Effector memory CD4-positive, alpha-beta T cell (primary cell): ENCODE measurements around the gene DEFB108B.
"Not testable (repeated sequence)": the region's sequence is repeated elsewhere in the genome, so short reads cannot be mapped to it uniquely, and the experiment has no call there.

ENCODE experiments used
- DNase-seq, 3 donors: peaks; one replicate each; pipeline ENCODE4 v3.0.0-alpha.2; 2020
- H3K27ac ChIP-seq: 2 replicates; pipeline ENCODE4 v1.7.0; 2013; ENCODE audit warnings: mild to moderate bottlenecking, low read length, moderate library complexity; ENCODE audit not compliant: insufficient read depth, poor library complexity, severe bottlenecking
- H3K27me3 ChIP-seq: replicated peaks from 2 replicates; pipeline ENCODE4 v1.7.0; 2013; ENCODE audit warnings: mild to moderate bottlenecking, low read length; ENCODE audit not compliant: insufficient read depth, control insufficient read depth, poor library complexity, severe bottlenecking
- H3K36me3 ChIP-seq: 2 replicates; pipeline ENCODE4 v1.7.0; 2013; ENCODE audit warnings: mild to moderate bottlenecking, low read length, moderate library complexity; ENCODE audit not compliant: control insufficient read depth, insufficient read depth
- H3K4me1 ChIP-seq: 2 replicates; pipeline ENCODE4 v1.7.0; 2013; ENCODE audit warnings: low read length, mild to moderate bottlenecking; ENCODE audit not compliant: control insufficient read depth, insufficient read depth, poor library complexity, severe bottlenecking
- H3K4me3 ChIP-seq: 2 replicates; pipeline ENCODE4 v1.7.0; 2013; ENCODE audit warnings: low read length, low read depth, mild to moderate bottlenecking; ENCODE audit not compliant: insufficient read depth, poor library complexity, severe bottlenecking
- H3K9me3 ChIP-seq: 2 replicates; pipeline ENCODE4 v1.7.0; 2013; ENCODE audit warnings: mild to moderate bottlenecking, low read length, moderate library complexity; ENCODE audit not compliant: control insufficient read depth

Gene DEFB108B

DNA sequence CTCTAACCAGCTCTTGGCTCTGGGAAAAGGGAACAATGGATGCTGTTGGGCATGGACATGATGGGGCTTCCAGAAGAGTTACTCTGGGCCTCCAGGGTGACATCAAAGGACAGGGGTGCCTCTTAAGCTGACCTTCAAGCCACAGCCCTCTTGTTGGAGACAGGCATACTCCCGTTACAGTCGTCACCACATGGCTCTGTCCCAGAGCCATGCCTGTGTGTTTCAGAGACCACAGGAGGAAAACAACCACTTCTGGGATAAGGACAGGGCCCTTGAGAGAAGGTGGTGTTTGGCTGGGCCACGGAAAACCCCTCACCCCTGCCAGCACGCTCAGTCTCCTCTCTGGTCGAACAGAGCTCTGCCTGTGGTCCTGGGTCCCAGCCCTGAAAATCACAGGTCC is 37.8 kb upstream of the DEFB108B start:
- not testable (repeated sequence) for H3K4me1 ChIP-seq, H3K27me3 ChIP-seq, H3K36me3 ChIP-seq, H3K4me3 ChIP-seq, DNase-seq, H3K9me3 ChIP-seq, H3K27ac ChIP-seq

DNA sequence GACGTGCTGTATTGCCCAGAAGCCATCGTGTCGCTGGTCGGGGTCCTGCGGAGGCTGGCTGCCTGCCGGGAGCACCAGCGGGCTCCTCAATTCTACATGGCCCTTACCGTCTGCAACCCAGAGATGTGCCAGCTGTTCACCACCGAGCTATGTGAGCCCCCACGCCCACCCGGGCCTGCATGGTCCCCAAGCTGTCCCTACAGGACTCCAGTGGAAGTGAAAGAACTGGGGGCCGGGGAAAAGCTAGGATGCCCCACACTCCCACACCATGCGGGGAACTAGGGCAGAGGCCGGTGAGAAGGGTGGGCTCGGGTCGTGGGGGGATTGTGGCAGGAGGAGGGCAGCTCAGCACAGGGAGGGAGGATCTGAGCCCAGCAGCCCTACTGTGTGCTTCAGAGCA is 37.0 kb upstream of the DEFB108B start:
- not testable (repeated sequence) for H3K4me1 ChIP-seq, H3K4me3 ChIP-seq, H3K27ac ChIP-seq, H3K27me3 ChIP-seq, H3K36me3 ChIP-seq, DNase-seq, H3K9me3 ChIP-seq

DNA sequence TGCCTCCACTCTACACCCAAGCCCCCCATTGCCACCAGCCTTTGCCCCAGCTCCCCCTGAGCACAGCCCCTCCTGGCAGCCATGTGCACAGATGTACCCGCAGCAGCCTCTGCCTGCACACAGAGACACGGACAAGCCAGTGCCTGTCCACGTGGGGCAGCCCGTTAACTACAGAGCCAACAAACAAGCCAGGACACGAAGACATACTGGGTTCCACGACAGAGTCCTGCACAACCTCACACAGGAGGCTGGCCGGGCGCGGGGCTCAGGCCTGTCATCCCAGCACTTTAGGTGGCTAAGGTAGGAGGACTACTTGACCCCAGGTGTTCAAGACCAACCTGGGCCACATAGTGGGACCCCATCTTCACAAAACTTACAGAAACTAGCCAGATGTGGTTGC is 36.2 kb upstream of the DEFB108B start:
- H3K4me3 ChIP-seq, DNase-seq, H3K36me3 ChIP-seq: not testable (repeated sequence)

GRCh38 chr11:71799556-71800128 is 33.4 kb upstream of the DEFB108B start:
- not testable (repeated sequence) for H3K27ac ChIP-seq, H3K27me3 ChIP-seq, H3K36me3 ChIP-seq, H3K9me3 ChIP-seq, H3K4me3 ChIP-seq, H3K4me1 ChIP-seq, DNase-seq

More for the DNA sequence above, 36.2 kb upstream of the DEFB108B start:
- H3K9me3 ChIP-seq, H3K4me1 ChIP-seq, H3K27ac ChIP-seq, H3K27me3 ChIP-seq: not testable (repeated sequence)

- H3K27me3 ChIP-seq = not testable (repeated sequence)
- peak; percentile 64 to 76 (median 68) for DNase-seq
These were observed 32.6 kb upstream of the DEFB108B start for GRCh38 chr11:71800335-71800953.

DNA sequence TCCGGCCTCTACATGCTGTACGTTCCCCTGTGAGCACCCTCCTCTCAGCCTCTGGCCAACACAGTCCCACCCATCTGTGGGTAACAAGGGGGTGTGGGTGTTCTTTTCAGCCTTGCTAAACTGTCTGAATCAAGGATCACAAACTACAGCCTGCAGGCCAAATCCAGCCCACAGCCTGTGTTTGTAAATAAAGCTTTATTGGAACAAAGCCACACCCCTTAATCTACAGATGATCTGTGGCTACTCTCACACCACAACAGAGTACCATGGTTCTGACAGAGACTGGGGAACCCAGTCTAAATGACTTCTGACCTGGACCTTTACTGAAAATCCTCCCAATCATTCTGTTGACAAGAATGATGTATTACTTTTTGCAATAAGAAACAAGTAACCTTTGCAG is 32.0 kb upstream of the DEFB108B start:
- DNase-seq, H3K4me3 ChIP-seq, H3K36me3 ChIP-seq: not testable (repeated sequence)

More at GRCh38 chr11:71800335-71800953, 32.6 kb upstream of the DEFB108B start:
- H3K4me1 ChIP-seq, H3K36me3 ChIP-seq, H3K9me3 ChIP-seq, H3K4me3 ChIP-seq, H3K27ac ChIP-seq: not testable (repeated sequence)

DNA sequence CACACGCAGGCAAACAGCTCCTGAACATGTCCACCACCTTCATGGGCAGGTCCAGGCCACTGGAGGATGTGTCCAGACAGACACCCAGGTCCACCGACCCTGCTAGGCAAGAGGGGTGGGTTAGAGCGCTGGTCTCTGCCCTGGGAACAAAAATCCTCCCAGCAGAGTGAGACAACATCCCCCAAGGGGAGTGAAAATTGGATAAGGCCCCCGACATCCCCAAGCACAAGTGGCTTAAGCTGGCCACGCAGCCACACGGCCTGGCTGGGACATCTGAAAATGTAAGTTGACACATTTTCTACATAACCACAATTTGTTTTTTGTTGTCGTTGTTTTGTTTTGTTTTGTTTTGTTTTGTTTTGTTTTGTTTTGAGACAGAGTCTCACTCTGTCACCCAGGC is 30.1 kb upstream of the DEFB108B start:
- not testable (repeated sequence) for H3K4me3 ChIP-seq, H3K9me3 ChIP-seq, H3K4me1 ChIP-seq, H3K36me3 ChIP-seq, DNase-seq, H3K27me3 ChIP-seq, H3K27ac ChIP-seq

More for the DNA sequence above, 32.0 kb upstream of the DEFB108B start:
- not testable (repeated sequence) for H3K4me1 ChIP-seq, H3K27ac ChIP-seq, H3K27me3 ChIP-seq, H3K9me3 ChIP-seq

- not testable (repeated sequence) for H3K4me1 ChIP-seq, H3K27ac ChIP-seq, DNase-seq, H3K4me3 ChIP-seq, H3K36me3 ChIP-seq, H3K9me3 ChIP-seq, H3K27me3 ChIP-seq
These were observed 28.6 kb upstream of the DEFB108B start for GRCh38 chr11:71804158-71804947.

DNA sequence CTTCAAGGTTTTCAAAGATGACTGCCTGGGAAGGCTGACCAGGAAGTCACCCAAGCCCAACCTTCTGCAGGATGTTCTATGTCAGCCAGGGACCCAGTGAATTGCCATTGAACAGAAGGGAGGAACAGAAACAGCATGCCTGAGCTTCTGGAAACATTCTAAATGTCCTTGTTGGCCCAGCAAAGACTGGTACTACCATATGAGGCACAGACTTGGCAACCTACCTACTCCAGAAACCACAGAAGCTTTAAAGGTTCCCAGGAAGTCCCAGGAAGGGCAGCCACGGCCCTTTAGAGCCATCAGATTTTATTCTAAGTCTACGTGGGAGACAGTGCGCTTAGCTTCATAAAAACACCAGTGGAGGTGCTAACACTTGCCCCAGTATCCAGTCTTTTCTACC is 20.5 kb upstream of the DEFB108B start:
- H3K27me3 ChIP-seq, H3K4me3 ChIP-seq, H3K9me3 ChIP-seq, H3K36me3 ChIP-seq, DNase-seq, H3K4me1 ChIP-seq, H3K27ac ChIP-seq: not testable (repeated sequence)
